NCI-H524 treated with DMSO at 0.1 percent for 48 hours (cell line): ENCODE data around the gene ZNF532.
A peak's percentile ranks its signal among the peaks of the same experiment; 100 is the strongest.

Experiments
- DNase-seq: peaks from one replicate; lab custom pipeline; 2025; lab: John Stamatoyannopoulos, UW

ZNF532 gene

DNA sequence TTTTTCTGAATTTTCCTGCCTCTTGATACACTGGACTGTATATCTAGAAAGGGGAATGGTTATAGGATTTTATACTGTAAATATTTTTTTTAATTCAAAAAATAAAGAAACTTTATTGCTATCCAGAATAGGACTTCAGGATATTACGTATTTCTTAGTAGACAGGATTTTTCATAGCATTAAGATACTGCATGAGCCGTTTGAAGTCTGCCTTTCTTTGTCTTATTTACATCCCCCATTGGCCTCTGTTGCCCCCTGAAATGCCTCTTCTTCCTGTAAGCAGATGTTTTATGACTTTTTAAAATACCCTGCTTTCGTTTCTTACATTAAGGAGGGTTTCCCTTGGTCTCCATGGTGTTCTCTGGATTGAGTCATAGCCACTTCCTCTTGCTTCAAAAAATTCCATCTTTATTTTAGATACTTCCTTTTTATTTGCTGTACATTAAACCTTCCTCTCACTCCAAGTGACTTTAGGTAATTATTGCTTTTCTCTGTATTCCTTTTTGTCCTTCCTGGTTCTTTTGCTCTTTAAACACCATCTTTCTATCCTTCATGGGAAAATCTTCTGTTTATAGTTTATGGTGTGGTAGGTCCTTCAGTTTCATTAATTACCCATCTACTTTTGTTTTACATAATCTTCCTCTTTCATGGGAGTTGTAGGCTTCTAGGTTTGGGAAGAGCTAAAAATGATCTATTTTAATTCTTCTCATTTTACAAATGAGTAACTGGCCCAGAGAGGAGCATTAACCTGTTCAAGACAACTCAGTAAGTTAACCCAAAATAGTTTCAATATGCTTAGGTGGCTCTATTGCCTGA lies 72.6 kb downstream of the ZNF532 start:
- DNase-seq, result no peak

DNA sequence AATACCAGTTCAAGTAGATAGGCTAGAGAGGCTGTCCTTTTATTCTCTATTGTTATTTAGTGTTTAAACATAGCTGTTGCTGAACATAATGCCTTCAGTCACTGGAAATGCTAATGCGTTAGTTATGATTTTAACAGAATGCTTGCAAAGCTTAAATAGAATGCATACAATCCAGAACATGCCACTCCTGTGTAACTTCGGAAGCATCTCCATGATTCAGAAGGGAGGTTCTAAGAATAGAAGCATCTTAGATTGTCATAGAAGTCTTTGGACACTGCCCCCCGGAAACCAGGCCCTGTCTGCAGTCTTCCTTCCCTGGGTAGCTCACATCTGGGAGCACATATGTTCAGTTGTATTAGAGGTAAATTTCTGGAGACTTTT lies 73.2 kb downstream of the ZNF532 start:
- DNase-seq, result no peak

DNA sequence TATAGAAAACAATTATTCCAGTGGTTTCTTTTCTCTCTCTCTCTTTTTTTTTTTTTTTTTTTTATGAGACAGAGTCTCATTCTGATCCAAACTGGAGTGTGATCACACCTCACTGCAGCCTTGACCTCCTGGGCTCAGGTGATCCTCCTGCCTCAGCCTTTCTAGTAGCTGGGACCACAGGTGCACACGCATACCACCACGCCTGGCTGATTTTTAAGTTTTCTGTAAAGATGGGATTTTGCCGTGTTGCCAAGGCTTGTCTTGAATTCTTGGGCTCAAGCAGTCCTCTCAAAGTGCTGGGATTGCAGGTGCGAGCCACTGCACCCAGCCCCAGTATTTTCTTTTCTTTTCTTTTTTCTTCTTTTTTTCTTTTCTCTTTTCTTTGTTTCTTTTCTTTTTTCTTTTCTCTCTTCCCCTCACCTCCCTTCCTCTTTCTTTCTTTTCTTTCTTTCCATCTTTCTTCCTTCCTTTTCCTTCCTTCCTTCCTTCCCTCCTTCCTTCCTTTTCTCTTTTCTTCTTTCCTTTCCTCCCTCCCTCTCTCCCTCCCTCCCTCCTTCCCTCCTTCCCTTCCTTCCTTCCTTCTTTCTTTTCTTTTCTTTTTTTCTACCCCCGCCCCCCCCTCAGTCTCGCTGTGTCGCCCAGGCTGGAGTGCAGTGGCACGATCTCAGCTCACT lies 76.9 kb downstream of the ZNF532 start:
- DNase-seq, result no peak

DNA sequence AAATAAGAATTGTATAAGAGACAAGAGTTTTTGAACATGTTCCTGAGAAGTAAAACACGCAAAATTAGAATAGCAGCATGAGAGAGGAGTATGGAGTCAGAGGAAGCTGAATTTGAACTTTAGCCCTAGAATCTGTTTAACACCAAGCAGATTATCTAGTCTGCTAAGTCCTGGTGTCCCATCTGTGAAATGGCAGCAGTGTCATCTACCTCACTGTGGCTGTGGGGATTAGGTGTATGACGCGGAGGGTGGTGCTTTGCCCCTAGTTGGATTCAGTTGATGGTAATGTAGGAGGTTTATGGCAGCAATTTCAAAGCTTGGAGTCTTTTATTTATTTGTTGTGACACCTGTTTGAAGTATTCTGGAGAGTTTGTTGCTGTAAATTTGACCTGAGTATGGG lies 79.2 kb downstream of the ZNF532 start:
- DNase-seq, result no peak

DNA sequence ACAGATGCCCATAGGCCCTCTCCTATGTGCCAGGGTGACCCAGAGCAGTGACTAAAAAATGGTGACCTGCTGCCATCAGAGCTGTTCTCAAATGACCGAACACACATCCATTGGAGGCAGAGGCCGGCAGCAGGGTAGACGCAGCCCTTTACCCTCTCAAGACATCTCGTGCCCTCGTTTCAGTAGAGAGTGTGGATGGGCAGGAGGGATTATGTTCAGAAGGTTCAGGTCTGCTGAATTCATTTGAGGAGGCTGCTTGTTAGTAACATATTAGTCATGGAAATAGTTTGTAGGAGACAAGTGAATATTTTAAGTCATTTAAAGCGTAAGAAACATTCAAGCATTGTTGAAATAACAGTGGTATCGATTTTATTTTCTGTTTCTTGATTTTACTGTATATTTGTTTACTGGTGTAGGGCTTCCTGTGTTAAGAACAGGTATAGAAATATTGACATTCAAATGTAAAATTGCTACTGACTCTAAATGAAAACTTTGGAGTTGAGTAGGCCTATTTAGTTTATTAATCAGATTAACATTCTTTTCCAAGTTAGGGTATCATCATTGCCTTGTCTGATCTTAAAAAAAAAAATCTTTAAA lies 82.6 kb downstream of the ZNF532 start:
- DNase-seq, result no peak

DNA sequence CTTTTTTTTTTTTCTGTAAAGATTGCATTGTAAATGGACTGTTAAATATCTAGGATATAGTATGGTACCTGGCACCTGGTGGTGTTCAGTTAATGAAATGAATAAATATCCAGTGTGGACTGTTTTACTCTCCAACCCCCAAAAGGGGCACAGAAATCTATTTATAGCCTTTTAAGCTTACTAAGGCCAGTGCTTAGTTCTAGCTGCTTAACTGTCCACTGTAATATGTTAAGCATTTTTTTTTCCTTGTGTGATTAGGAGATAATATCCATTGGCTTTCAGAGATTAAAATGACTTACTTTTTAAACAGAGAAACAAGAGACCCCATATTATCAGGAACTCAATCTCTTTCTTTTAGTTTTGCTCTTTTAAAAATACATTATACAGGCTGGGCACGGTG lies 84.4 kb downstream of the ZNF532 start:
- no peak for DNase-seq

DNA sequence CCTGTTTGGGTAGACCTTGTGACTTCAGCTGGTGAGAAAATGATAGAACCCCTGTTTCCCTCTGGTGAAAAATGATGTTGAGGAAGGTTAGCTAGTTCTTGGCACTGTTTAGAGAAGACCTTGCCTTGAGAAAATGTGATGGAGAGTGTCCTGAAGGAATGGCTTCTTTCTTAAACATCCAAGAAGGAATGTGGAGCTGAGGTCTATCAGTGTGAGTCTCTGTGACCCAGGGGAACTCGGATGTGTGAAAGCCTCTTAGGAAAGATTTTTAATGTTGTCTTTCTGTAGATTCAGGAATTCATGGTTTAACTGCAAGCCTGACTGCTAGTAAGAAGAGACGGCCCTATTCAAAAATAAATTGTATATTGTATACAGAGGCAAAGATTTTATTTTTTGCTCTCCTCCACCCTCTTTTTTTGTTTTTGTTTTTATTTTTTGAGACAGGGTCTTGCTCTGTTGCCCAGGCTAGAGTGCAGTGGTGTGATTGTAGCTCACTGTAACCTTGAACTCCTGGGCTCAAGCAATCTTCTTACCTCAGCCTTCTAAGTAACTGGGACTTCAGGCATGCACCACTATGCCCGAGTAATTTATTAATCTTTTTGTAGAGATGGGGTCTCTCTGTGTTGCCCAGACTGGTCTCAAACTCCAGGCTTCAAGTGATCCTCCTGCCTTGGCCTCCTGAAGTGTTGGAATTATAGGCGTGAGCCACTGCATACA lies 87.5 kb downstream of the ZNF532 start:
- no peak for DNase-seq

DNA sequence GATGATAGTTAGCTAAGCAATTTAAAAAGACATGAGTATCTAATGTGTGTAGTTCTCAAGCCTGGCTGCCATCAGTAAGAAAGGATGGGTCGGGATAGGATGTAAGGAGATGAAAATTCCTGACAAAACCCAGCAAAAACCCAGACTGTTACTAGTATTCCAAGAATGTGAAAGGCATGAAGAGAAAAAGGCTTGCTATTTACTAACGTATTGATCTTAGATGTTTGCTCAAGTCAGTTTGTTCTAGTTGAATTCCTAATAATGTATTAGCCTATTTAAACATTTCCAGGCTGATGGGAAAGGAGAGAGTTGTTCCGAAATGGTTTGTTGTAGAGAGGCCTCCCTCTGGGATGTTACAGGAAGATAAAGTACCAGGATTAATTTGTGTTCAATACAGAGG lies 88.2 kb downstream of the ZNF532 start:
- DNase-seq, result no peak

DNA sequence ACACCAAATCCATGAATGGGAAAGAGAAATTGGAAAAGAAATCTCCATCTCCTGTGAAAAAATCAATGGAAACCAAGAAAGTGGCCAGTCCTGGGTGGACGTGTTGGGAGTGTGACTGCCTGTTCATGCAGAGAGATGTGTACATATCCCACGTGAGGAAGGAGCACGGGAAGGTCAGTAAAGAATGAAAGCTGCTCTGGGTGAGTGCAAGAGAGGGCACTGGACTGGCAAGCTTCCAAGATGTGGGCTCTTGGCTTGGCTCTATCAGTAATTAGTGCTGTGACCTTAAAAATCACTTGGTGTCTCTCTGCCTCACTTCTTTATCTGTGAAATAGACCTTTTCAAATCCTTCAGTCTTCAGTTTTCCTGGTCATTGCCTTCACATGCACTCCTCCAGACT lies 89.0 kb downstream of the ZNF532 start:
- no peak for DNase-seq

DNA sequence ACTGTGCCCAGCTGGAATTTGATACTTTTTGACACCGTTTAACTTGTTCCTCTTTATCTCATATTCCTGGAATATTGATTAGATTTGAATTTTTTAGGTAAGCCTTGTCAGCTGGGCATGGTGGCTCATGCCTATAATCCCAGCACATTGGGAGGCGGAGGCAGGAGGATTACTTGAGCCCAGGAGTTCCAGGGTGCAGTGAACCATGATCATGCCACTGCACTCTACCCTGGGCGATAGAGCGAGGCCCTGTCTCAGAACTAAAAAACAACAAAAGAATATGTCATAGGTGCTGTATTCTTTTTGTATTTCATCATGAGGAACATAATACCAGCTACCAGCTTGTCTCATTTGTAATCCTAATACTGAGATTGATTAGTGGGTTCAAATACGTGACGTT lies 90.3 kb downstream of the ZNF532 start:
- DNase-seq, result no peak

DNA sequence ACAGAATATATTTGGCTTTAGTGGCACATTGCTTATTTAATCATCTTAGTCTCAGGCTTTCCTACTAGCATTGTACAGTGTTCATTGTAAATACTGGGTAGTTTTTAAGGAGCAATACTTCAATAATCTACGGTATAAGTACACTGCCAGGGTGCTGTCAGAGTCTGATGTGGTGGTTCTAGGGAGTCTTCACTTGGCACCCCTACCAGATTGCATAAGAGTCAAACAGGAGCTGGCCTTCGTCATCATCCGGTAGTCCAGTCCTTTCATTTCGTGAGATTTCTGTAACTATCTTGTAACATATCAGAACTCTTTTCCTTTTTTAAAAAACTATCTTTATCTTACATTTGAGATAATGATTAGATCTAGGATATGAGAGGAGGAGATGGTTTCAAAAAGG lies 91.1 kb downstream of the ZNF532 start:
- DNase-seq, result no peak

DNA sequence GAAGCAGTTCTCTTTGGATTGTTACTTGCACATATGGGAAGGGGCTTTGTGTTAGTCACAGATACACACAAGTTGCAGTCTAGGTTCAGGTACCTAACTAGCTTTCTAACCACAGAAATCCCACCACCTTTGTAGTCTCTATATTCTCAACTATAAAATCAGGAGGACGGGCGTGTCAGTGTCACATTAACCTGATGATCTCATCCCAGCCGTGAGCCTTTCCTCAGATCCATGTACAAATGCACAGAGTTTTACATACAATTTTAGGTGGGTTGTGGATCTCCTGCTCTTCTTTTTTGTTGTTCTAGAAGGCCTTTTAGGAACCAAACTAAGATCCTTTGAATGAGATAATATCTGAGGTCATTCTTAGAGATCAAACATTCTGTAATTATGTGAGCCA lies 94.0 kb downstream of the ZNF532 start:
- DNase-seq, result no peak

DNA sequence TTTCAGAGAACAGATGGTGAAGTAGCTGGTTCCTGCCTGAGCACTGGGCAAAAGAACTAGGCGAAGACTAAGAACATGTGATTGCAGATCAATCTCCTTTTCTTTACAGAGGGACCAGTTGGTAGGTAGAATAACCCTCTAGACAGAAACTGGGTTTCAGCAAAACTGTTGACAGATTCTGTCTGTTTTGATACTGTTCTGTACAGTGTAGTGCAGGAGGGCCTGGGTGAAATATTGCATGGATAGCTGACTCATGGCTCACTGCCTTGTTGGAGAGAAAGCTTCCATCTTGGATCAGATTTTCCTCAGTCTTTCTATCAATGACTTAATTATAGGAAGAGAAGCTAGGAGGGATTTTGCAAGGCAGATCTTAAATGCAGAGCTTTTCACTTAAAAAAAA lies 95.8 kb downstream of the ZNF532 start:
- no peak for DNase-seq

DNA sequence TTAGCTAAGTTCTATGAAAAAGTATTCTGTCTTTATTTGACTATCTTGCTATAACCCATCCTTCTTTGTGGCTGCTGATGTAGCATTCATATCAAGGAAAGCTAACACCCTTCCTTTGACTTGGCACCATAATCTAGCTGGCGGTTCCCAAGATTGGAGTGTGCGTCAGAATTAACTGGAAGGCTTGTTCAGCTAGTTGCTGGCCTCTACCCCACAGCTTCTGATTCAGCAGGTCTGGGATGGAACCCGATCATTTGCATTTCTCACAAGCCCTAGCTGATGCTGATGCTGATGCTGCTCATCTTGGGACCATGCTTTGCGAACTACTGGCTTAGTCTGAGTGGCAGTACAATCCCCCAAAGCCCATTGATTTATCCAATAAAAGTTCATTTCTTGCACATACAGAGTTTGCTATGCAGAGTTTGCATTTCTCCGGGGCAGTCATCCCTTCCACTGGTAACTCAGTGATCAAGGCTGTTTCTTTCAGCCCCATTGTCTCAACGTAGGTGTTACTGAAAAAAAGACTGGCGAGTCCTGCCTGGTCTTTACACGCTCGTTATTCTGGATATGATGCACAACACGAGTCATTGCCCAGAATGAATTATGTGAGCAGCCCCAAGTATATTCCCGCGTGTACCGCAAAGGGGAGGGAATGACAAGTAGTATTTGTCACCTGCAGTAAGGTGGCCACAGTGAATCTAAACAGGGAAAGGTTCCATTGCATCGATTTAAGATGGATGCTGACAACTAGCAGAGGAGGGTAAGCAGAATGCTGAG lies 96.5 kb downstream of the ZNF532 start:
- no peak for DNase-seq

DNA sequence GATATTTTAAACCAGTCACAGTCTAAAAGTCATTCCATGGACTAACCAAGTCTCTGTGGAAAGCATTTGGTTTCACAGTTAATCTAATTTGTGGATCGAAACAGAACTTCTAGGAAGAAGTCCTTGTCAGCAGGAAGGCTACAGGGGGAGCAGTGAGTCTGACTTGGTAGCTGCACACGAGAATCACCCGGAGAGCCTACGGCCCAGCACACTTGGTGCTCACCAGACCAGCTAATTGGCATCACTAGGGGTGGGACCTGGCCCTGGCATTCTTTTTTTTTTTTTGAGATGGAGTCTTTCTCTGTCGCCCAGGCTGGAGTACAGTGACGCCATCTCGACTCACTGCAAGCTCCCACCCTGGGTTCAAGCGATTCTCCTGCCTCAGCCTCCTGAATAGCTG lies 97.7 kb downstream of the ZNF532 start:
- DNase-seq, result no peak

DNA sequence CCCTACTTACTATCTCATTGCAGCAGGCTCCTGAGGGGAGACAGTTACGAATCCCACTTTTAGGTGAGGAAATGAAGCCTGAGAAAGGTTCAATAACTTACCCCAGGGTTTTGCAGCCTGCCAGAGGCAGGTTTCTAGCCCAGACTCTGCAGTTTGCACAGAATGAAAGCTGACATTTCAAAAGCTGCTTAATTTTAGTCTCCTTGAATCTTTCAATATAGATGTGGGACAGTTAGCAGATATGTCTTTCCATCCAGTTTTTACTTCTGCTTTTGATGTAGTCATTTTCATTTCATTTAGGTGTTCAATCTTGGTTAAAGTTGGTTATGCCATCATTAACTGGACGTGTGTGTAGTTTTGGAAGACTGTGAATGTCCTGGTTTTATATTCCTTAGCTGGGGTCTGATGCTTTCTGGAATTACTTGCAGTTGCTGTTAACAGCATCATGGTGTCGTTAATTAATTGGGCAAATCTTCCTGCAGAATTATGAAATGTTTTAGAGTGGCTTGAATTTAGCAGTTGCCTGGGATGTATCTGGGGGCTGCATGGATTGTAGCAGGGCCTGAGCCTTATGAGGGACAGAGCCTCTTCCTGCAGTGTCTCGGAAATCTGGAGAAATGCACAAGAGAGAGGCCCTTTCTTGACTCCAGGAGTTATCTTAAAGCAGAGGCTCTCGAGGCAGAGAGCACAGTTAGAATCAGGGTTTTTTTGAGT lies 100.8 kb downstream of the ZNF532 start:
- no peak for DNase-seq

DNA sequence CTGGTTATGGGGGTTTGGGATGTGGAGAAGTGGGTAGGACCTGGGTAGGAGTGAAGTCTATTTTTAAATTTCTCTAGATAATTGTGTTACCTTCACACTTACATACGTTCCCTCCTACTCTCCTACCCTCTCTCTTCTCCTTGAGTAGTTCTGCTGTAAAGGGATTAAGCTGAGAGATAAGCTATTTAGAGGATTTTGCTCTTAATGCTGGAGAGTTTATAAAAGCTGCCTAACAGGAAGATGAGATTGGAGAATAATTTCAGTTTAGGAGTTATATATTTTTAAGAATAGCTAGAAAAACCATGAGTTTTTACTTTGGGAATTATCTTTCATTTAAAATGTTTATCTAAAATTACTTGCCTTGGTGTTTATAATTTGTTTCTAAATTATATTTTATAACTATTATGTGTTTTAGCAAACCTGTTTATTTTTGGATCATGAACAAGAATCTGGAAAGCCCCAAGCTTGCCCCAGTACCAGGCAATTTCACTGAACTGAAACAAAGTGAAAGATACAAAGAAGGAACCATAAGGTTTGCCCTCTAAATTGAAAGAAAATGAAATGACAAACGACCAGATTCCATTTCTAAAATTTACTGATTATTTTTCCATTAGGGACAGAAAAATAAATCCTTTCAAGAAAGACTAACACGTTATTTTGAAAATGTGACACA lies 101.5 kb downstream of the ZNF532 start:
- peak; percentile 65 for DNase-seq

DNA sequence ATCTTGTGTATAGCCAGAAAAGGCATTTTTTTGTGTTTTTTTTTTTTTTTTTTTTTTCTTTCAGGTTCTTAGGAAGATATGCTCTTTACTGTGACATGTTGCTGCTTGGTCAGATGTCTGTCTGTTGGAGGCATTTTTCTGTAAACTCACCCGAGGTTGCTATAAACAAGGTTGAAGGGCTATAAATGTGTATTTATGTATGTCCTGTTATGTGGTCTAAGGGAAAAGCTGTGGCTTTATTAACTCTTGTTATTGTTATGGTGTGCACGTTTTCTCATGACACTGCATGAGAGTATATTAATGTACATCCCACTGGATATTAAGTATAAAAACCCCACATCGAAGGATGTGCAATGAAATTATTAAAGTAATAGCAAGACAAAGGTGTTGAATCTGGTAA lies 102.0 kb downstream of the ZNF532 start:
- DNase-seq, result no peak

DNA sequence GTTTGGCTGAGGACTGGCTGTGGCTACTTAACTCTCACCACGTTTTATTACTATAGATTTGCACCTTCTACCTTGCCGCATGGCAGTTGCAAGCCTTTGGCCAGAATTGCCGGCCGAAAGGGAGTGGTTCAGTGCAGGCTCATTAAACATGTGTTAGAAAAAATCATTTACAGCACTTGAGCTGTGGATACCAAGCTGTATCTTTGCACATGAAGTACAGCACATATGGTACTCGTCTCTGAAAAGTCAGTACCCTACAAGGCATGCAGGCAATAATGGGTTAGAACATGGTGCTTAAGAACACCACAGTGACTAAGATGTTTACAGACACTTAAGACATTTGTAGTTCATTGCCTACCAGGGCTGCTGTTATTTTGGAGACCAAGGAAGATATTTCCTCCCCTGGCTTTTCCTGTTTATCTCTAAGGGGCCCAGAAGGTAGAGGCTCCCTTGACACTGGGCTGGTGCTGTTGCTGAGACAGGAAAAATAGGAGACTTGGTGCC lies 103.1 kb downstream of the ZNF532 start:
- DNase-seq, result peak; percentile 94

DNA sequence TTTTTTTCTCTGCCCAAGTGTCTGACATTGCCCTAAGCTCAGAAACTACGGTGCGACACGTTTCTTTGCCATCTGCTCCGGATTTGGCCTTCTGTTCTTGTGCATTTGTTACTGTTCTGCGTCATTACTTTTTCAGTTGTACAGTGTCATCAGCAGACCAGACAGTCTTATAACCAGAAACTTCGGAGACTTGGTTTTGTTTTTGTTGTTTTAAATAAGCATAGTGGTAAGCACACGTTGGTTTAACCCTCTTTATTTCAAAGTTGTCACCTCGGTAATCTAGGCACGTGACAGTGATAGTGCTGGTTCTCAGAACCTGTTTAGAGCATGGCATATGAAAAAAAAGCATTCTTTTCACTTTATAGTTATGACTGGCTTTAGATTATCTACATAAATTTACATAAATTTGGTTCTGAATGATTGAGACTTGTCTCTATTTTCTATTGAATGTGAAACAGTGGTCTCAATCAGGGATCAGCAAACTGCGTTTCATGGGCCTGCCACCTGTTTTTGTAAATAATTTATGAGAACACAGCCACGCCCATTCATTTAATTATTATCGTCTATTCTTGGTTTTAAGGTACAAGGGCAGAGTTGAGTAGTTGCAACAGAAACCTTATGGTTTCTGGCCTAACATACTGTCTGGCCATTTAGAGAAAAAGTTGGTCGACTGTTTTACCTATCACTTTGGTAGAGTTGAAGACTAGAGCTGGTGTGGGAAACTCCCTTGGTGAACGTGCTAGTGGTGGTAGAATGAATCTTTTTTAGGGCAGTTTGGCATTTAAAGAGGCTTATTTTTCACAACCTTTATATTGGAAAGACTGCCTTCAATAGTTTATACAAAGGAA lies 106.5 kb downstream of the ZNF532 start:
- peak; percentile 91 for DNase-seq
